ENCODE data around the gene ARFGAP1. TPM values are rescaled to one million over a fixed set of nuclear protein-coding genes. Genes with fewer than 3 reads are reported as not detected.
A peak's percentile ranks its signal among the peaks of the same experiment; 100 is the strongest.

Gene ARFGAP1
- total RNA-seq: 58.2 TPM

DNA sequence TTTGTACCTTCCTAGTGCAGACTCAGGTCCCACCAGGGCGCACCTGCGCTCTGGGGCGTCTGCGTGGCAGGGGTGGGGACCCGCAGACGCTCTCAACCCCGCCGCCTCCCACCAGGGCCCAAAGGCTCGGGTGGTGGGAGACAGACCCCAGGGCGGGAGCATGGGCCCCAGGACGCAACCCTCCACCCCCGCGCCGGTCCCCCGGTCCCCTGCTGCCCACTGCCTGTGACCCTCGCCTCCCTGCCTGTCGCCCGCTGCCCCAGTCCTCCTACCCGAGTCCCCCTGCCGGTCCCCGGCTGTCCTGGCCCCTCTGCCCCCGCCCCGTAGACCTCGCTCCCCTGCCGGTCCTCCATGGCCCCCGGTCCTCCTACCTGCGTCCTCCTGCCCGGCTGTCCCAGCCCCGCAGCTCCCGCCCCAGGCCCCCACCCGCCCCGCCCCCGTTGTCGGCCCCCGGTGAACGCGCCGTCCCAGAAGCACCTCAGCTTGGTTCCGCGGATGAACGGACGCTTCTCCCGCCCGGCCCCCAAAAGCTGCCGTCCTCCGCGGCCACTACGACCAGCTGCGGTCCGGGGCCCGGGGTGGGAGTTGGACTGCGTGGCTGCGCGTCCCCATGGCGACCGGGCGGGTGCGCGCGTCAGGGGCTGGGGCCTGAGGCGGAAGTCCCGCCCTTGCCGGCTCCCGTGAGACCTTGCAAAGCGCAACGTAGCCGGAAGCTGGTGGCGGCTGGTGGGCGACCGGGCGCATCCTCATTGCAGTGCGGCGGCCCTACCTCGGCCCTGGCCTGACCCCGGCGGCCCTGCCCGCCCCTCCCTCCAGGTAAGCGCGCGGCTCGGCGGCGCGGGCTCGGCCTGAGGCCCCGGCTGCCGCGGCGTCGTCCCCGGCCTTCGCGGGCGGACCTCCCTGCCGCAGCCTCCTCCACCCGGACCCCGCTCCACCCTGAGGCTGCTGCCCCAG is at the start of gene ARFGAP1:
Gene ARFGAP1 (plus strand): TSS at position 709 of the 954 bp plus-strand sequence. CDS start 2,768 bp downstream, outside the sequence.

GRCh38 chr20:63235399-63235983 is 37.1 kb upstream of the ARFGAP1 start, which contains the start of gene BIRC7:
Gene BIRC7 (plus strand): TSS chr20:63235905. CDS start chr20:63236097, 192 bp downstream.

GRCh38 chr20:63254232-63254605 is 18.4 kb upstream of the ARFGAP1 start, which contains the start of gene NKAIN4:
Gene NKAIN4 (minus strand): TSS chr20:63254463. CDS start chr20:63254450, 13 bp downstream.

DNA sequence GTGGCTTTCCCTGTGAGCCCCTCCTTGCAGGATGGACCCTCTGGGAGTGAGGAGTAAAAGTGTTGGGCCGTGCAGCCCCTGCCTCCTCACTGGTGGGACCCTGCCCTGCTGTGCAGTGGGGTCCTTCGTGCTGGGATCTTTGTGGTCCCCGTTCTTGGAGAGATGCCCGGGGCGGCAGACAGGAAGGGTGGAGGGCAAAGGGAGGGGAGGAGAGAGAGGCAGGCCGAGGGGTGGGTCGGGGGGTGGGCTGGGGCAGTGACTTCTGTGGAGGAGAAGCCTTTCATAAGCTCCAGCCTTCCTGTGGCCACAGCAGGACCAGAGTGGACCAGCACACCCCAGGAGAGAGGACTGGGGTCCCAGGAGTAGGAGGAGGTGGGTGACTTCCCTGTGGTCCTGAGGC is 20.3 kb downstream of the ARFGAP1 start, which contains the start of gene COL20A1:
Gene COL20A1 (plus strand): TSS at position 283 of the 400 bp plus-strand sequence. CDS start 1,922 bp downstream, outside the sequence.

Small RNAs within 50 kb of the gene (small RNA-seq; reads per million reads assigned to genes)
- gene MIR3196 (ENCODE audit: low replicate concordance) (not detected), gene MIR4326 (ENCODE audit: low replicate concordance) (0.64 reads per million, percentile 57 among the genes with 10 or more reads in this experiment), gene RNU6-994P (ENCODE audit: low replicate concordance) (not detected)

Other genes with a start within 250 kb of the ARFGAP1 start
- gene YTHDF1, start 56.7 kb upstream of the ARFGAP1 start, total RNA-seq: 24.4 TPM
- not detected for gene BIRC7, start 36.9 kb upstream of the ARFGAP1 start, total RNA-seq
- 17.8 TPM for gene NKAIN4, start 18.4 kb upstream of the ARFGAP1 start, total RNA-seq
- gene COL20A1, start 20.4 kb downstream of the ARFGAP1 start, total RNA-seq: 5.0 TPM
- gene CHRNA4, start 88.5 kb downstream of the ARFGAP1 start, total RNA-seq: 21.0 TPM
- gene KCNQ2, start 199.8 kb downstream of the ARFGAP1 start, total RNA-seq: 250 TPM
- 281 TPM for gene EEF1A2, start 226.3 kb downstream of the ARFGAP1 start, total RNA-seq
- 80.8 TPM for gene PPDPF, start 248.0 kb downstream of the ARFGAP1 start, total RNA-seq